HG03378 (cell line): ENCODE measurements around the gene SUSD4.
"Not testable (repeated sequence)": the region's sequence is repeated elsewhere in the genome, so short reads cannot be mapped to it uniquely, and the experiment has no call there.

Experiments
- ATAC-seq: cut with Tn5 transposase; IDR thresholded peaks from one replicate; pipeline ENCODE4 v1.9.1; 2021; ENCODE audit warnings: mild to moderate bottlenecking, moderate library complexity; ENCODE audit not compliant: unreplicated experiment

The SUSD4 gene

GRCh38 chr1:223299553-223299952 lies 64.4 kb downstream of the SUSD4 start:
- ATAC-seq, result no peak

GRCh38 chr1:223298701-223299100 lies 65.3 kb downstream of the SUSD4 start:
- ATAC-seq, result no peak

GRCh38 chr1:223297800-223298199 lies 66.2 kb downstream of the SUSD4 start:
- no peak for ATAC-seq

GRCh38 chr1:223291796-223292195 lies 72.2 kb downstream of the SUSD4 start:
- ATAC-seq, result no peak

- no peak for ATAC-seq
Observed at GRCh38 chr1:223290397-223290796, 73.6 kb downstream of the SUSD4 start.

GRCh38 chr1:223289621-223290020 lies 74.4 kb downstream of the SUSD4 start:
- ATAC-seq, result no peak

- ATAC-seq, result no peak
Observed at GRCh38 chr1:223288826-223289225, 75.2 kb downstream of the SUSD4 start.

GRCh38 chr1:223285452-223285851 lies 78.5 kb downstream of the SUSD4 start:
- ATAC-seq, result no peak

DNA sequence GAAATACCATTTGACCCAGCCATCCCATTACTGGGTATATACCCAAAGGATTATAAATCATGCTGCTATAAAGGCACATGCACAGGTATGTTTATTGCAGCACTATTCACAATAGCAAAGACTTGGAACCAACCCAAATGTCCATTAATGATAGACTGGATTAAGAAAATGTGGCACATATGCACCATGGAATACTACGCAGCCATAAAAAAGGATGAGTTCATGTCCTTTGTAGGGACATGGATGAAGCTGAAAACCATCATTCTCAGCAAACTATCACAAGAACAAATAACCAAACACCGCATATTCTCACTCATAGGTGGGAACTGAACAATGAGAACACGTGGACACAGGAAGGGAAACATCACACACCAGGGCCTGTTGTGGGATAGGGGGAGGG lies 80.3 kb downstream of the SUSD4 start:
- ATAC-seq, result not testable (repeated sequence)

DNA sequence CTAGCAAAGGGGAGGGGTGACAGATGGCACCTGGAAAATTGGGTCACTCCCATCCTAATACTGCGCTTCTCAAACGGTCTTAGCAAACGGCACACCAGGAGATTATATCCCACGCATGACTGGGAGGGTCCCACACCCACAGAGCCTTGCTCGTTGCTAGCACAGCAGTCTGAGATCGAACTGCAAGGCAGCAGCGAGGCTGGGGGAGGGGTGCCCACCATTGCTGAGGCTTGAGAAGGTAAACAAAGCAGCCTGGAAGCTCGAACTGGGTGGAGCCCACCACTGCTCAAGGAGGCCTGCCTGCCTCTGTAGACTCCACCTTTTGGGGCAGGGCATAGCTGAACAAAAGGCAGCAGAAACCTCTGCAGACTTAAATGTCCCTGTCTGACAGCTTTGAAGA lies 85.7 kb downstream of the SUSD4 start:
- not testable (repeated sequence) for ATAC-seq

DNA sequence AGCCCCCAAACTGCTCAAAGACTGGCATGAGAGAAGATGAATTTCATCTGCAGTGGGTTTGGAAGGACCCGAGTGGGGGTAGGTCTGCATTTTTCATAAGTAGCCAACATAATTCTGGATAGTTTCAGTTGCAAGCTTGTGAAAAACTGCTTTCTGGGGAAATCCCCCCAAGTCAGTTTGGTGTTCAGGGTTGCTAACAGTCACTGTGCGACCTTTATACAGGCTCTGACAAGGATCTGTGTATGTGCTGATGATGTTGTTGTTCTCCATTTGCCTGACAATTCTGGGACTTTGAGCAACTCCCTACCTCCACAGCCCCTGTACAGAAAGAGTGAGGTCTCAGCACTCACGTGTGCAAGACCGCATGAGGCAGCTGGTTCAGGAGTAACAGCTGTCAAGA lies 87.9 kb downstream of the SUSD4 start:
- ATAC-seq, result no peak

GRCh38 chr1:223273511-223273910 lies 90.5 kb downstream of the SUSD4 start:
- ATAC-seq, result no peak

DNA sequence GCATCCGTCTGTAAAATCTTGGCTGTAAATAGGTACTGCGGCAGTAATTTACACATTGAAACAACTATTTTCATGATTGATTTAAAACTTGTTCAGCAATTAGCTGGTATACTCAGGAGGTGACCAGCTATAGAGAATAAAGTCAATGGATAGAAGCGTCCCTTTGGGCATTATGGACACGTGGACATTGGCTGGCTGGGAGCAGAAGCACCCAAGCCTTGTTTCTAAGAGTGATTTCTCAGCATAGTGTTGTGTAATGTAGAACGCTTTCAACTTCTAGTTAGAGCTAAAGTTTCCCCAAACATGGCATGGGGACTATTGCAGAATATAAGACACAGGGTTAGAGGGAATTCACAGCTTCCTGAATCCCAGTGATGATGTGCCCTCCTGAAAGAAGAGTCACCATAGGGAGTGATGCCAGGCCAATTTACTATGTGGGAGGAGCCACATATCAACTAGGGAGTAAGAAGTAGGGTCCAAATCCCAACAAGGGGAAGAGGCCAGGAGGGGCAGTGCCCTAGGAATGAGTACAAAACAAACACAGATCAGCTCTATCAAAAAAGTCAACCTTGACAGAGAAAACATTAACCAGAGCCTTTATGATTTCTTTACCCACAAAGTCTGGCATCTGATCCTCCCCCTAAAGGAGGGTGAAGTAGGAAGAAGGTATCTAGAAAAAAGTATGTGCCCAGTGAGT lies 92.7 kb downstream of the SUSD4 start:
- no peak for ATAC-seq

DNA sequence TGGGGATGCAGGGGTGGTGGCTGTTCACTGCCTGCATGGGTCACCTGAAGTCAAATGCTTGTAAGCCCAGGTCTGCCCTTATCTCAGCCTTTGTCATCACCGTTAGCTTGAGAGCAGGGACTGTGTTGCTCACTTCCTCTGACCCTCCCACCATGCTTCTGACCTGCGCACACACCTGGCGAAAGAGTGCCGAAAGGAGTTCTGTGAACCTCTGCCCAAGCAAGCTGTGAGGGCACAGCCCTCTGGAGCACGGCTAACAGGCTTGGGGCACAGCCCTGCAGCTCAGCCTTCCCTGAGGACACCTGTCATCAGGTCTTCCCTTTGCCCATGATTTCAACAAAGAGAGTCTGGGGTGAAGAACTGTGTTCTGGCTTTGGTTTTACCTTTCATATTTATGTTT lies 93.8 kb downstream of the SUSD4 start:
- no peak for ATAC-seq

DNA sequence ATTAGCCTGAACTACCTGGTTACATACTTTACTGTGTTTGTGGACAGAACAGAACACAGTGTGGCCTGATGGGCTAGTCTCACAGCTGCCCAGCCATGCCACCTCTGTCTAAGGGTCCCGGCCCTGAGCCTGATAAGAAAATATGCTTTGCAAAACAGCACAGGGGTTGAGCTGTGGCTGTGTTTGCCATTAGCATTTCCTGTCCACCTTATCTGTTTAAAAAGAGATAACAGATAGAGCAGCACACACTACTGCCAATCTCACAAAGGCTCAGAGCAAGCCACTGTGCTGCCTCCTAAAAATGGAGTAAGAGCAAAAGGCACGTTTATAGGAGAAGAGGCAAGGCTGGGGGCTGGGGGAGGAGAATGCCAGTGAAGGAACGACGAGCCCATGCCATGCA lies 95.0 kb downstream of the SUSD4 start:
- ATAC-seq, result no peak

- no peak for ATAC-seq
Observed at GRCh38 chr1:223266632-223267172, 97.3 kb downstream of the SUSD4 start.

DNA sequence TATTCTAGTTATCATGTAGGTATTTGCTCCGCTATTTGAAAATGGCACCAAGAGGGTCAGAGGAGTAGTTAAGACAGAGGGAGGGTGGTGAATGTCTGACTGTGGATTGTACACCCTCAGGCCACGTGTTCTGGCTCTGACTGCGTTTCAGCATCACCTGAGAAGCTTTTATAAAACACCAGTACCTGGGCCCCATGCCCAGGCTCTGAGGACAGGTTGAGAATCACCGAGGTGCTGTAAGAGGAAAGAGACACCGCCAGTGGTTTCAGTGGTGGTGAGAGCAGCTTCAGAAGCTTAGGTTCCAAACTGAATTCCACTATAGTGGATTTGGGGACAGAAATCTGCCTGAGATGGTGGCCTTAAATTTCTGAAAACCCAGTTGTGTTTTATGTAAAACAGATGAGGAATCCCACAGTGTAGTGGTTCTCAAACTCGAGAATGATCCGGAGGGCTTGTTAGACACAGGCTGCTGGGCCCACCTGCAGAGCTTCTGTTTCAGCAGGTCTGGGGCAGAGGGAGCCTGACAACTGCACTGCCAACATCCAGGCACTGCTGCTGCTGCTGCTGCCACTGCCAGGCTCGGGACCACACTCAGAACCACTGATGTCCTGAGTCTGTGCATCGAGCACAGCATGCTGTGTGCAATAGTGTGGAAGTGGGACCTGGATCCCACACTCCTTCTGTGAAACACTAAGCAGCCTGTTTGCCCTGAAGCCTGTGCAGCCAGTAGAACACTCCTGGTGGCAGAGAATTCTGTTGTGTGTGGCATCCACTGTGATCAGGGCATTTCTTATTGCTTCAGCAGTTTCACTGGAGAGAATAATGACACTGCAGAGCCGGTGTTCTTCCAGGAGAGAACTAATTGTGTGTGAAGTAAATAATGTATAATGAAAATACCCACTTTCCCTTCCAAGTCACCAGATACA lies 98.7 kb downstream of the SUSD4 start:
- ATAC-seq, result no peak

GRCh38 chr1:223264529-223264928 lies 99.4 kb downstream of the SUSD4 start:
- ATAC-seq, result no peak

DNA sequence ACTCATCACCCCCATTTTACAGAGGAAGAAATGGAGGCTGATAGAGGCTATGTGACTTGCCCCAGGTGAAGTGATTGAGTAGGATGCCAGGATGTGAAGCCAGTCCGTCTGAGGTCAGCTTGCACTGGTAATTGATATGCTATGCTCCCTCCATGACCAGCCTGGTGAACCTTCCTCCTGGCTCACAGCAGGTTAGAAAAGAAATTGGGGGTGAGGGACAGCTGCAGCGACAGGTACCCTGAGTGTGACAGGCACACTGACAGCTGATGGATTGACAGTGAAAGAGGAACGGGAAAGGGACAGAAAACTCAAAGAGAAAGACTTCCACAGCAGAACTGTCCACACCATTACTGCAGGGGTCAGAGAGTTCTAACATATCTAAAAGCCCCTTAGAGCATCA lies 102.1 kb downstream of the SUSD4 start:
- ATAC-seq, result no peak

DNA sequence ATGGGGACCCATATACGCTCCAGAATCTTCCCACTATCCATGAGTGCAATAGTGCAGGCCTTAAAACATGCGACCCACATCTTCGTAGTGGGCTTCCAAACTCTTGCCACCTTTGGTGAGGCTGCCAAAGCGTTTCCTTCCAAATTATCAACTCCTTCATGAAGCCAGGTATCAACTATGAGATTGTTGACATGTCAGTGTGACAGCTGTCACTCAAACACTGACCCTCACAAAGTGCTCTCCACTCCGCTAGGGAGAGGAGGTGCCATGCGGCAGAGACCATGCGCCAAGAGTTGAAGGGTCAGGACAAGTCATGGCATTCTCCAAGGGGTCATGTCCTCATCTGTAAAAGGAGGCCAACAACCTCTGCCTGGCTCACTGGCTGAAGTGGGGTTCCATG lies 103.3 kb downstream of the SUSD4 start:
- ATAC-seq, result no peak

DNA sequence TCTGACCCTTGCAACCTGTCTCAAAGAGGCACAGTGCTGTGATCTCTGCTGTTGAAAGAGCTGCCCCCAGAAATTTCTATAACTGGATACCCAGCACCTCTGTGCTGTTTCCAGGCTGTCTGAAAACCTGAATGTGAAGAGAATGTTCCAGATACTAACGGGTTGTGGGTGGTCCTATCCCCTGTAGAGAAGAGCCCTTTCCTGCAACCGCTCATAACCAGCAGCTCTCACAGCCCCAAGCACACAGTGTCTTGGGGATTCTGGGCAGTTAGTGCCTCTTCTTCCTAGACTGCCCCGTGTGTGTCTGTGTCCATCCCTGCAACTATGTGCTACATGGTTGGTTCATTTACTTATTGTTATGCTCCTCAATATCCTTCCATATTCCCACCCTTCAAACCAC lies 104.5 kb downstream of the SUSD4 start:
- no peak for ATAC-seq

DNA sequence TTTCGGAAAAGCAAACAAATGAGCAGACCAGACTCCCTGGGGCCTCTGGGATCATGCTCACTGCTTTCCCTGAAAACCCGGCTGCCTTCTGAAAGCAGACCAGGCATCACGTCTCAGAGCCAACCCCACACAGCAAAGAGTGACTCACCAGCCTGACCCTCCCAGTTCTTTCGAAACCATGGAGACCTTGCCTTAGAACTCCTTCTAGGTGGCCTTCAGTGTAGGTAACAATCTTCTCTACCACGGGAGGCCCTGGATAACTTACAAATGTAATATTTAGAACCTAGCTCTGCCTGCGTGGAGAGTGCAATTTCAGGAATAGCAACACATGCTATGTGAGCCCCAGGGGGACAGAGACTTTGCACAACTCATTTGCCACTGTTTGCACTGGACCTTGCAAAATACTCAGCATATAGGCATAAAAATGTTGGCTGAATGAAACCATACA lies 105.2 kb downstream of the SUSD4 start:
- no peak for ATAC-seq
